PC-9 (cell line): ENCODE data around the gene LIF. TPM values are rescaled to one million over a fixed set of nuclear protein-coding genes. Genes with fewer than 3 reads are reported as not detected.
"Not testable (repeated sequence)": the region's sequence is repeated elsewhere in the genome, so short reads cannot be mapped to it uniquely, and the experiment has no call there.

Experiments used
- BruUV-seq: library from RNA; stranded (reverse); fragments of 400-500 nt; replicated peaks from 2 replicates; lab custom pipeline; 2021; lab: Mats Ljungman, UMichigan
- CTCF ChIA-PET: fragments of 300-600 bp; sonication (Branson Sonifier 250); formaldehyde crosslinking; loops from one replicate; lab custom pipeline; 2022; ENCODE audit warnings: antibody characterized with exemption; lab: Charles Lee
- POLR2A ChIA-PET: fragments of 300-600 bp; sonication (Branson Sonifier 250); formaldehyde crosslinking; loops from one replicate; lab custom pipeline; 2022; ENCODE audit warnings: antibody characterized with exemption; ENCODE audit not compliant: unreplicated experiment; lab: Charles Lee
- DNase-seq, 2 experiments: peaks; one replicate each; pipeline versions ENCODE4 v3.0.0 to v3.0.0-alpha.2; 2015 to 2022; ENCODE audit warnings: mixed read lengths in 1 of 2
- H2AFZ ChIP-seq: fragments of 200-600 bp; sonication (generic); 2 replicates; pipeline ENCODE4 v1.8.1; 2017; ENCODE audit warnings: antibody characterized with exemption
- H3F3A ChIP-seq: fragments of 200-600 bp; sonication (generic); 2 replicates; pipeline ENCODE4 v1.8.1; 2017; ENCODE audit warnings: antibody characterized with exemption, mild to moderate bottlenecking, low read depth; ENCODE audit not compliant: insufficient read depth
- H3K27ac ChIP-seq: fragments of 200-600 bp; sonication (generic); 2 replicates; pipeline ENCODE4 v1.6.1; 2016; ENCODE audit warnings: mixed run types
- H3K27me3 ChIP-seq: fragments of 200-600 bp; sonication (generic); 2 replicates; pipeline ENCODE4 v1.6.1; 2016; ENCODE audit warnings: low read depth, mixed run types; ENCODE audit not compliant: insufficient read depth
- H3K36me3 ChIP-seq: fragments of 200-600 bp; sonication (generic); 2 replicates; pipeline ENCODE4 v1.6.1; 2016; ENCODE audit warnings: low read depth, mixed run types
- H3K4me1 ChIP-seq: fragments of 200-600 bp; sonication (generic); replicated peaks from 2 replicates; pipeline ENCODE4 v1.6.1; 2016; ENCODE audit warnings: mixed run types; ENCODE audit not compliant: insufficient read depth
- H3K4me2 ChIP-seq: fragments of 200-600 bp; sonication (generic); 2 replicates; pipeline ENCODE4 v1.6.1; 2017; ENCODE audit warnings: mixed run types
- H3K4me3 ChIP-seq: fragments of 200-600 bp; sonication (generic); 2 replicates; pipeline ENCODE4 v1.6.1; 2016; ENCODE audit warnings: mixed run types
- H3K79me2 ChIP-seq: fragments of 200-600 bp; sonication (generic); 2 replicates; pipeline ENCODE4 v1.6.1; 2017; ENCODE audit warnings: low read depth, mixed run types
- H3K9me2 ChIP-seq: fragments of 200-600 bp; sonication (generic); 2 replicates; pipeline ENCODE4 v1.8.1; 2017; ENCODE audit warnings: mild to moderate bottlenecking; ENCODE audit not compliant: insufficient read depth
- H3K9me3 ChIP-seq: fragments of 200-600 bp; sonication (generic); 2 replicates; pipeline ENCODE4 v1.8.1; 2016; ENCODE audit warnings: low read depth; ENCODE audit not compliant: insufficient read depth
- H4K20me1 ChIP-seq: fragments of 200-600 bp; sonication (generic); 2 replicates; pipeline ENCODE4 v1.8.1; 2017; ENCODE audit not compliant: insufficient read depth
- CTCF ChIP-seq: fragments of 200-600 bp; sonication (generic); conservative IDR thresholded peaks from 2 replicates; pipeline ENCODE4 v1.6.1; 2017; ENCODE audit warnings: mixed run types, antibody characterized with exemption, mild to moderate bottlenecking, moderate library complexity
- EZH2 ChIP-seq: fragments of 200-600 bp; sonication (generic); IDR thresholded peaks from 2 replicates; pipeline ENCODE4 v1.8.0; 2017; ENCODE audit warnings: antibody characterized with exemption, low read depth
- intact Hi-C: fragments of 100-400 bp; cut with micrococcal nuclease; formaldehyde crosslinking; loops from one replicate; pipeline ENCODE4 v1.10.0; 2022; ENCODE audit not compliant: unreplicated experiment
- total RNA-seq: library from RNA; stranded (reverse); gene quantifications from 2 replicates; pipeline ENCODE4 v1.2.3, GENCODE V29; 2021

LIF gene
- total RNA-seq, 1 experiment from 2014 or later = 17.4 TPM

- H3F3A ChIP-seq = peaks cover 60% of the 10 kb centered on the region
- no peaks in the 10 kb centered on the region for H4K20me1 ChIP-seq
- no peak for TF ChIP-seq EZH2
- no peak for TF ChIP-seq CTCF
- H2AFZ ChIP-seq = no peak overlapping the region
- peak; percentile 91 to 98 for DNase-seq
- H3K9me3 ChIP-seq = no peaks in the 10 kb centered on the region
- intact Hi-C loops = loop anchor here (1.0 to 5.0 kb wide), 4 partner anchors 17 to 128 kb away; no protein-coding TSS in a partner anchor
- H3K27ac ChIP-seq = peak overlapping the region; percentile 95
- no peaks in the 10 kb centered on the region for H3K36me3 ChIP-seq
- BruUV-seq = no TSS peak
- POLR2A ChIA-PET = interaction anchor here (0.6 to 0.7 kb wide), 6 partner anchors 10 to 34 kb away, joined by 3 to 20 read pairs (median 4); no protein-coding TSS in a partner anchor
- H3K9me2 ChIP-seq = no peaks in the 10 kb centered on the region
- peak overlapping the region; percentile 79 for H3K4me2 ChIP-seq
- H3K4me3 ChIP-seq = no peak overlapping the region; the same call in 1 of the 2 replicates
- H3K79me2 ChIP-seq = no peaks in the 10 kb centered on the region
- peaks cover 73% of the 10 kb centered on the region for H3K4me1 ChIP-seq
- no peaks in the 10 kb centered on the region for H3K27me3 ChIP-seq
- CTCF ChIA-PET = interaction anchor here (0.6 kb wide), 1 partner anchor 371 kb away, joined by 7 read pairs; the partner anchor contains the start of gene TCN2
Observed at GRCh38 chr22:30235687-30236170, 10.8 kb downstream of the LIF start.

GRCh38 chr22:30234786-30235470, 11.6 kb downstream of the LIF start:
- intact Hi-C loops = loop anchor here (1.0 to 5.0 kb wide), 4 partner anchors 17 to 128 kb away; no protein-coding TSS in a partner anchor
- H3F3A ChIP-seq = peaks cover 54% of the 10 kb centered on the region
- no peaks in the 10 kb centered on the region for H3K79me2 ChIP-seq
- peaks cover 69% of the 10 kb centered on the region for H3K4me1 ChIP-seq
- no peaks in the 10 kb centered on the region for H3K27me3 ChIP-seq
- H3K36me3 ChIP-seq = no peaks in the 10 kb centered on the region
- peak overlapping the region; percentile 95 for H3K27ac ChIP-seq
- ChIA-PET CTCF (no interaction called here), POLR2A (interaction anchor here (0.6 to 0.7 kb wide), 3 partner anchors 15 to 25 kb away, joined by 4 to 9 read pairs (median 5); no protein-coding TSS in a partner anchor)
- H3K4me3 ChIP-seq = peak overlapping the region; percentile 16; the same call in 1 of the 2 replicates
- peak overlapping the region; percentile 79 for H3K4me2 ChIP-seq
- H4K20me1 ChIP-seq = no peaks in the 10 kb centered on the region
- no peak overlapping the region for H2AFZ ChIP-seq
- no peaks in the 10 kb centered on the region for H3K9me3 ChIP-seq
- BruUV-seq = TSS peak; percentile 84
- peak in 1 of 2 experiments; percentile 81 for DNase-seq
- no peaks in the 10 kb centered on the region for H3K9me2 ChIP-seq
- TF ChIP-seq EZH2 = no peak
- no peak for TF ChIP-seq CTCF

GRCh38 chr22:30234325-30234724, 12.2 kb downstream of the LIF start:
- H2AFZ ChIP-seq, H3K36me3 ChIP-seq, H3K9me2 ChIP-seq, DNase-seq, CTCF ChIA-PET, H3K79me2 ChIP-seq, H4K20me1 ChIP-seq, POLR2A ChIA-PET, H3K4me3 ChIP-seq, H3K9me3 ChIP-seq, intact Hi-C loops, BruUV-seq, H3K27me3 ChIP-seq: not testable (repeated sequence)
- H3K4me1 ChIP-seq = peaks cover 69% of the 10 kb centered on the region
- H3K27ac ChIP-seq = peak overlapping the region; percentile 95
- H3K4me2 ChIP-seq = peak overlapping the region; percentile 79
- H3F3A ChIP-seq = peaks cover 53% of the 10 kb centered on the region
